Neural progenitor cell (in vitro differentiated cells): ENCODE results near the gene PSMA1.

Source experiments
- EZH2 ChIP-seq: fragments of 200-600 bp; sonication (generic); IDR thresholded peaks from 2 replicates; pipeline ENCODE4 v1.6.1; 2017; ENCODE audit warnings: antibody characterized with exemption, mild to moderate bottlenecking, moderate library complexity
- EZH2phosphoT487 ChIP-seq: fragments of 200-600 bp; sonication (generic); IDR thresholded peaks from 2 replicates; pipeline ENCODE4 v1.6.1; 2017; ENCODE audit warnings: antibody characterized with exemption
- TF ChIP-seq, protein P1 (sequence below): fragments of 200-600 bp; sonication (generic); IDR thresholded peaks from 2 replicates; pipeline ENCODE4 v1.5.1; 2017; ENCODE audit warnings: antibody characterized with exemption, mild to moderate bottlenecking

DNA sequence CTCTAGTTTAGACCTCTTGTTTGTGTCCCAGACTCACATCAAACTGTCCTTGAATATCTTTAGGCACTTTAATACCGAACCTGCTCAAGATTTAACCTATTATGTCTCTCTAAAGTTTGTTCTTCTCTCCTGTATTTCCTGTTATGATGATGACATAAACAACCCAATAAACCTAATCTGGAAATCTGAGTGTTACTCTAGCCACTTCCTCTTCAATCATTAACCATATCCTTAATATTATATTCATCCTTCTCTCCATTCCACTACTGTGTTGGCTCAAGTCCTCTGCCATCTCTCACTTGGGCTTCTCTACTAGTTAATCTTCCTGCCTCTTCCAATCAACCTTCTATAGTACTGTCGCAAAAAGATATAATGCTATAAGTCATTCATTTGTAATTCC lies 56.6 kb downstream of the PSMA1 start:
- TF ChIP-seq, protein P1, sequence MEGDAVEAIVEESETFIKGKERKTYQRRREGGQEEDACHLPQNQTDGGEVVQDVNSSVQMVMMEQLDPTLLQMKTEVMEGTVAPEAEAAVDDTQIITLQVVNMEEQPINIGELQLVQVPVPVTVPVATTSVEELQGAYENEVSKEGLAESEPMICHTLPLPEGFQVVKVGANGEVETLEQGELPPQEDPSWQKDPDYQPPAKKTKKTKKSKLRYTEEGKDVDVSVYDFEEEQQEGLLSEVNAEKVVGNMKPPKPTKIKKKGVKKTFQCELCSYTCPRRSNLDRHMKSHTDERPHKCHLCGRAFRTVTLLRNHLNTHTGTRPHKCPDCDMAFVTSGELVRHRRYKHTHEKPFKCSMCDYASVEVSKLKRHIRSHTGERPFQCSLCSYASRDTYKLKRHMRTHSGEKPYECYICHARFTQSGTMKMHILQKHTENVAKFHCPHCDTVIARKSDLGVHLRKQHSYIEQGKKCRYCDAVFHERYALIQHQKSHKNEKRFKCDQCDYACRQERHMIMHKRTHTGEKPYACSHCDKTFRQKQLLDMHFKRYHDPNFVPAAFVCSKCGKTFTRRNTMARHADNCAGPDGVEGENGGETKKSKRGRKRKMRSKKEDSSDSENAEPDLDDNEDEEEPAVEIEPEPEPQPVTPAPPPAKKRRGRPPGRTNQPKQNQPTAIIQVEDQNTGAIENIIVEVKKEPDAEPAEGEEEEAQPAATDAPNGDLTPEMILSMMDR: no peak
- no peak for TF ChIP-seq EZH2
- TF ChIP-seq EZH2phosphoT487: no peak
